Testis (tissue), 3 donors: ENCODE results near the gene B3GLCT. TPM values are rescaled to one million over a fixed set of nuclear protein-coding genes. Genes with fewer than 3 reads are reported as not detected.

ENCODE experiments used
- DNase-seq: peaks from one replicate; pipeline ENCODE4 v3.0.0-alpha.2; 2019
- H3K27ac ChIP-seq, 2 donors: fragments of 200-600 bp; sonication (generic); one replicate each; pipeline ENCODE4 v1.5.1; 2019
- H3K27me3 ChIP-seq: fragments of 200-600 bp; sonication (generic); one replicate; pipeline ENCODE4 v1.5.1; 2019
- H3K36me3 ChIP-seq: fragments of 200-600 bp; sonication (generic); one replicate; pipeline ENCODE4 v1.5.1; 2017; ENCODE audit warnings: low read depth; ENCODE audit errors: missing control alignments
- H3K4me1 ChIP-seq: fragments of 200-600 bp; sonication (generic); one replicate; pipeline ENCODE4 v1.5.1; 2019
- H3K4me3 ChIP-seq, 2 donors: fragments of 200-600 bp; sonication (generic); one replicate each; pipeline ENCODE4 v1.5.1; 2017 to 2019
- H3K9me3 ChIP-seq: fragments of 200-600 bp; sonication (generic); one replicate; pipeline ENCODE4 v1.5.1; 2017
- POLR2A ChIP-seq: fragments of 450-650 bp; IDR thresholded peaks from one replicate; pipeline ENCODE4 v1.6.1; 2017; ENCODE audit warnings: antibody characterized with exemption, mild to moderate bottlenecking, moderate library complexity
- WGBS, 2 donors: methylation state at CpG; one replicate each; pipeline ENCODE4 v1.1.5; 2018; 5-methylcytosine and 5-hydroxymethylcytosine counted together
- intact Hi-C: fragments of 100-400 bp; cut with DNase I; formaldehyde crosslinking; loops from one replicate; pipeline ENCODE4 v1.15.1; 2023; ENCODE audit warnings: low total_unique reads
- polyA plus RNA-seq: library from polyadenylated mRNA; stranded (reverse); fragments of 350-450 nt; fragmentation: Illumina TruSeq; extraction: RNeasy Lipid Tissue Mini Kit (QIAGEN cat#74804); gene quantifications from one replicate; pipeline ENCODE4 v1.2.3, GENCODE V29; 2014; ENCODE audit warnings: low read depth, low replicate concordance; ENCODE audit not compliant: insufficient read depth
- total RNA-seq, 2 donors: library from RNA; depleted of rRNA; stranded (reverse); fragments of >200 nt; gene quantifications; one replicate each; pipeline ENCODE4 v1.2.3, GENCODE V29; 2016
- TF ChIP-seq, protein P1 (sequence below), 3 experiments: fragments of 450-650 bp in 2 of 3; fragments of 200-600 bp in 1 of 3; sonication (generic) in 1 of 3; IDR thresholded peaks; one replicate each; pipeline ENCODE4 v1.5.1; 2016 to 2019; ENCODE audit warnings: antibody characterized with exemption in 3 of 3, mild to moderate bottlenecking in 2 of 3, moderate library complexity in 1 of 3

B3GLCT gene
- total and polyA plus RNA-seq, 3 donors from 2014 or later = 6.1 to 14.7 (median 12.9) TPM

- intact Hi-C loops = no loop called here
- WGBS, 2 donors = 33 to 49% methylated on average over 5 of the region's 5 CpGs
- TF ChIP-seq, protein P1, sequence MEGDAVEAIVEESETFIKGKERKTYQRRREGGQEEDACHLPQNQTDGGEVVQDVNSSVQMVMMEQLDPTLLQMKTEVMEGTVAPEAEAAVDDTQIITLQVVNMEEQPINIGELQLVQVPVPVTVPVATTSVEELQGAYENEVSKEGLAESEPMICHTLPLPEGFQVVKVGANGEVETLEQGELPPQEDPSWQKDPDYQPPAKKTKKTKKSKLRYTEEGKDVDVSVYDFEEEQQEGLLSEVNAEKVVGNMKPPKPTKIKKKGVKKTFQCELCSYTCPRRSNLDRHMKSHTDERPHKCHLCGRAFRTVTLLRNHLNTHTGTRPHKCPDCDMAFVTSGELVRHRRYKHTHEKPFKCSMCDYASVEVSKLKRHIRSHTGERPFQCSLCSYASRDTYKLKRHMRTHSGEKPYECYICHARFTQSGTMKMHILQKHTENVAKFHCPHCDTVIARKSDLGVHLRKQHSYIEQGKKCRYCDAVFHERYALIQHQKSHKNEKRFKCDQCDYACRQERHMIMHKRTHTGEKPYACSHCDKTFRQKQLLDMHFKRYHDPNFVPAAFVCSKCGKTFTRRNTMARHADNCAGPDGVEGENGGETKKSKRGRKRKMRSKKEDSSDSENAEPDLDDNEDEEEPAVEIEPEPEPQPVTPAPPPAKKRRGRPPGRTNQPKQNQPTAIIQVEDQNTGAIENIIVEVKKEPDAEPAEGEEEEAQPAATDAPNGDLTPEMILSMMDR (IDR thresholded peaks at IDR 0.05) = no peak
- TF ChIP-seq POLR2A = no peak
- Histone ChIP-seq H3K27ac (no peak overlapping the region), H3K4me1 (peaks cover 4% of the 10 kb centered on the region), H3K4me3 (no peak overlapping the region), H3K27me3 (no peaks in the 10 kb centered on the region), H3K9me3 (no peaks in the 10 kb centered on the region), H3K36me3 (no peaks in the 10 kb centered on the region)
- DNase-seq = peak; percentile 63
Observed at GRCh38 chr13:31179754-31180153, 20.0 kb upstream of the B3GLCT start.

DNA sequence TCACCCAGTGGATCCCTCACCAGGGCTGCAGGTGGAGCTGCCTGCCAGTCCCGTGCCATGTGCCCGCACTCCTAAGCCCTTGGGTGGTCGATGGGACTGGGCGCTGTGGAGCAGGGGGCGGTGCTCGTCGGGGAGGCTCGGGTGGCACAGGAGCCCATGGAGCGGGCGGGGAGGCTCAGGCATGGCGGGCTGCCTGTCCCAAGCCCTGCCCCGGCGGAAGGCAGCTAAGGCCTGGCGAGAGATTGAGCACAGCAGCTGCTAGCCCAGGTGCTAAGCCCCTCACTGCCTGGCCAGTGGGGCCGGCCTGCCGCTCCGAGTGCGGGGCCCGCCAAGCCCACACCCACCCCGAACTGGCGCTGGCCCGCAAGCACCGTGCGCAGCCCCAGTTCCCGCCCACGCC lies 16.8 kb upstream of the B3GLCT start:
- 78% methylated on average over 26 of the region's 26 CpGs; no CpG with 5 or more reads in 1 of the 2 donors for WGBS, 2 donors
- Histone ChIP-seq H3K27ac (no peak overlapping the region), H3K27me3 (no peaks in the 10 kb centered on the region), H3K9me3 (no peaks in the 10 kb centered on the region), H3K36me3 (no peaks in the 10 kb centered on the region), H3K4me3 (no peak overlapping the region), H3K4me1 (peaks cover 4% of the 10 kb centered on the region)
- intact Hi-C loops = no loop called here
- DNase-seq = no peak
- TF ChIP-seq POLR2A = no peak
- TF ChIP-seq, protein P1 (IDR thresholded peaks at IDR 0.05) = no peak

DNA sequence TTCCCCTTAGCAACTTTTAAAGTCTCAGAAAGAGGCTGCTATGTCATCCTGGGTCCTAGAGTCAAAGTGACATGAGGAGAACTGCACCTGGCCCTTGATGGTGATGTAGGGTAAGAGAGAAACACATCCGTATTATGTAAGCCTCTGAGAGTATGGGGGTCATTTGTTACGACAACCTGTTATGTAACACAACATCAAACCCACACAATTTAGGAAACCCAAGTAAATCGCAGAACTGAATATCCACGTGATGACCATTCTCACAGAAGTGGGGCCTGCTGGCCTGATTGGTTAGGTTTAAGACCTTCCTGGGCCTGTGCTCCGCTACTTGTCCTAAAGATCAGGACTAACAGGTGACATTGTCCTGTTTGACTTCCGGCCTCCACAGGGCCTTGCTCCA lies 15.3 kb upstream of the B3GLCT start:
- WGBS, 2 donors = 93% methylated on average over 6 of the region's 6 CpGs
- no peaks in the 10 kb centered on the region for H3K4me1 ChIP-seq
- H3K4me3 ChIP-seq = no peak overlapping the region
- H3K9me3 ChIP-seq = no peaks in the 10 kb centered on the region
- H3K27ac ChIP-seq = no peak overlapping the region
- intact Hi-C loops = no loop called here
- no peaks in the 10 kb centered on the region for H3K27me3 ChIP-seq
- DNase-seq = no peak
- TF ChIP-seq POLR2A = no peak
- TF ChIP-seq, protein P1 (IDR thresholded peaks at IDR 0.05) = no peak
- no peaks in the 10 kb centered on the region for H3K36me3 ChIP-seq

GRCh38 chr13:31184981-31185645 lies 14.7 kb upstream of the B3GLCT start:
- H3K9me3 ChIP-seq = no peaks in the 10 kb centered on the region
- H3K27ac ChIP-seq = no peak overlapping the region
- no peak for TF ChIP-seq POLR2A
- TF ChIP-seq, protein P1 (IDR thresholded peaks at IDR 0.05) = no peak
- DNase-seq = no peak
- no peak overlapping the region for H3K4me3 ChIP-seq
- 77 to 81% methylated on average over 7 of the region's 7 CpGs for WGBS, 2 donors
- H3K27me3 ChIP-seq = no peaks in the 10 kb centered on the region
- no peaks in the 10 kb centered on the region for H3K36me3 ChIP-seq
- H3K4me1 ChIP-seq = no peaks in the 10 kb centered on the region
- intact Hi-C loops = no loop called here

DNA sequence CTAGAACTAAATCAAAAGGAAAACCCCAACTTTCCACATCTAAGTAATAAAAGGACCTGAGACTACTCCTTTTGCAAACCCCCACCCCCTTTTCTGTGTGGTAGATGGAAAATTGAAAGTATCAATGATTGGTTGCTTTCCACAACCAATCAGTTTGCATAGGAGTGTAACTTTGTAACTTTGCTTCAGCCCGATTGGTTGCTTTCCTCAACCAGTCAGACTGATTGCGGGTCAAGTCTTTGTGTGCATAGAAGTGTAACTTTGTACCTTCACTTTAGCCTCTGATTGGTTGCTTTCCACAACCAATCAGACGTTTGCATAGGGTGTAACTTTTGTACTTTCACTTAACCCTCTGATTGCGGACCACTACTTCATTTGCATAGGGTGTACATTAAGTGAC lies 8.0 kb upstream of the B3GLCT start:
- Histone ChIP-seq H3K9me3 (no peaks in the 10 kb centered on the region), H3K36me3 (no peaks in the 10 kb centered on the region), H3K27me3 (no peaks in the 10 kb centered on the region), H3K4me3 (no peak overlapping the region), H3K4me1 (no peaks in the 10 kb centered on the region), H3K27ac (no peak overlapping the region)
- TF ChIP-seq, protein P1 (IDR thresholded peaks at IDR 0.05) = no peak
- no peak for TF ChIP-seq POLR2A
- WGBS, 2 donors = 81 to 84% methylated on average over 4 of the region's 4 CpGs
- intact Hi-C loops = no loop called here
- no peak for DNase-seq
